Measurements from ENCODE around the gene CAMK1D. TPM values are rescaled to one million over a fixed set of nuclear protein-coding genes. Genes with fewer than 3 reads are reported as not detected.

The CAMK1D gene
- total and polyA plus RNA-seq, 2 of the 4 experiments (the other 2 are of a cell fraction): 5.0 to 5.3 TPM

GRCh38 chr10:12508165-12508564 is 158.8 kb downstream of the CAMK1D start:
- Histone ChIP-seq H3K14ac (replicated peaks; ENCODE audit: low read depth, low read length) (no peak overlapping the region), H3K18ac (ENCODE audit: low read depth, low read length) (no peak overlapping the region), H3K27ac (ENCODE audit: insufficient read depth, low read length) (no peak overlapping the region), H3K4me2 (ENCODE audit: low read depth, low read length) (no peak overlapping the region), H3K4me1 (ENCODE audit: control insufficient read depth, insufficient read depth, low read length) (no peaks in the 10 kb centered on the region), H3K9ac (ENCODE audit: low read depth, low read length) (no peak overlapping the region), H4K20me1 (ENCODE audit: insufficient read depth, low read length) (no peaks in the 10 kb centered on the region), H3K9me1 (ENCODE audit: insufficient read depth, low read length) (no peaks in the 10 kb centered on the region), H2AK5ac (ENCODE audit: low read depth, low read length) (no peak overlapping the region), H4K91ac (ENCODE audit: insufficient read depth, low read depth, low read length) (no peak overlapping the region), H3K79me1 (ENCODE audit: low read depth in 1 of 2, low read length in 2 of 2) (no peaks in the 10 kb centered on the region), H2AFZ (replicated peaks; ENCODE audit: low read length, poor library complexity) (no peak overlapping the region), H3K4ac (ENCODE audit: low read depth, low read length) (no peak overlapping the region), H3K56ac (ENCODE audit: extremely low read depth, insufficient read depth, low read length) (no peak overlapping the region), H4K5ac (ENCODE audit: low read depth, low read length) (no peak overlapping the region), H2BK20ac (ENCODE audit: low read depth, low read length) (no peak overlapping the region), H3K27me3 (ENCODE audit: control insufficient read depth, insufficient read depth, low read length) (no peaks in the 10 kb centered on the region; the same call in 1 of the 2 replicates), H2BK5ac (ENCODE audit: low read depth, low read length, poor library complexity, severe bottlenecking) (no peak overlapping the region), H3K36me3 (ENCODE audit: control insufficient read depth, insufficient read depth, low read length) (no peaks in the 10 kb centered on the region), H3K23ac (ENCODE audit: low read depth, low read length) (no peak overlapping the region), H4K8ac (ENCODE audit: low read depth in 2 of 2, low read length in 2 of 2) (no peak overlapping the region), H2BK15ac (ENCODE audit: low read depth, low read length) (no peak overlapping the region), H2AK9ac (replicated peaks; ENCODE audit: low read depth, low read length, poor library complexity) (no peak overlapping the region), H2BK120ac (ENCODE audit: low read depth, low read length) (no peak overlapping the region), H3K9me3 (ENCODE audit: control insufficient read depth, insufficient read depth, low read length) (peaks cover 2% of the 10 kb centered on the region; the same call in 1 of the 2 replicates), H3K4me3 (ENCODE audit: insufficient read depth, low read depth, low read length) (no peak overlapping the region)
- ATAC-seq (ENCODE audit: low read depth) (no peak), DNase-seq (no peak)
- ChIA-PET POLR2A (ENCODE audit: unreplicated experiment) (no interaction called here), CTCF (no interaction called here)
- in situ Hi-C loops (cut with MboI; ENCODE audit: low sequenced_read_pairs) (no loop called here), dilution Hi-C loops (cut with HindIII; ENCODE audit: low sequenced_read_pairs, unreplicated experiment) (no loop called here), intact Hi-C loops (cut with micrococcal nuclease) (no loop called here)
- no peak for TF ChIP-seq MAZ (IDR thresholded peaks at IDR 0.05; ENCODE audit: borderline replicate concordance, low read depth, low read length)
- no peak for TF ChIP-seq MAFK (IDR thresholded peaks at IDR 0.05; ENCODE audit: low read depth, low read length)
- TF ChIP-seq USF2 (IDR thresholded peaks at IDR 0.05; ENCODE audit: low read depth, low read length): no peak
- no peak for TF ChIP-seq POLR2A (IDR thresholded peaks at IDR 0.05; ENCODE audit: low read depth, low read length)
- TF ChIP-seq SMC3 (IDR thresholded peaks at IDR 0.05; ENCODE audit: low read depth, low read length): no peak
- no peak for TF ChIP-seq CHD1 (IDR thresholded peaks at IDR 0.05; ENCODE audit: low read depth, low read length)
- no peak for TF ChIP-seq NFE2L2 (IDR thresholded peaks at IDR 0.05; ENCODE audit: low read depth, low read length)
- no peak for TF ChIP-seq CEBPB (IDR thresholded peaks at IDR 0.05; ENCODE audit: low read depth, low read length)
- TF ChIP-seq RFX5 (IDR thresholded peaks at IDR 0.05; ENCODE audit: low read depth, low read length): no peak
- TF ChIP-seq MXI1 (IDR thresholded peaks at IDR 0.05; ENCODE audit: borderline replicate concordance, low read depth, low read length): no peak
- no peak for TF ChIP-seq FOS (IDR thresholded peaks at IDR 0.05; ENCODE audit: low read depth, low read length)
- no peak for TF ChIP-seq ELK1 (IDR thresholded peaks at IDR 0.05; ENCODE audit: borderline replicate concordance, low read depth, low read length)
- no peak for TF ChIP-seq RCOR1 (IDR thresholded peaks at IDR 0.05; ENCODE audit: insufficient replicate concordance, low read length)
- TF ChIP-seq BHLHE40 (IDR thresholded peaks at IDR 0.05; ENCODE audit: low read depth, low read length): no peak
- no peak for TF ChIP-seq CTCF (conservative IDR thresholded peaks at IDR 0.05; ENCODE audit: low read depth, low read length)
- TF ChIP-seq RAD21 (IDR thresholded peaks at IDR 0.05; ENCODE audit: low read length): no peak
- 67% methylated on average over 1 of the region's 5 CpGs; no CpG with 5 or more reads in 1 of the 2 experiments for WGBS, 2 experiments (ENCODE audit: extremely low coverage in 2 of 2, insufficient read length in 1 of 2)
- BruUV-seq (replicated peaks): no TSS peak

Measured in IMR-90 (cell line).